Measurements from ENCODE around the gene GFI1. TPM values are rescaled to one million over a fixed set of nuclear protein-coding genes. Genes with fewer than 3 reads are reported as not detected.
A peak's percentile ranks its signal among the peaks of the same experiment; 100 is the strongest.

GFI1 gene
- total and polyA plus RNA-seq, 2 of the 13 experiments (the other 11 are each of a cell fraction or from before 2014, with no cell fraction given): 10.3 to 10.5 TPM

DNA sequence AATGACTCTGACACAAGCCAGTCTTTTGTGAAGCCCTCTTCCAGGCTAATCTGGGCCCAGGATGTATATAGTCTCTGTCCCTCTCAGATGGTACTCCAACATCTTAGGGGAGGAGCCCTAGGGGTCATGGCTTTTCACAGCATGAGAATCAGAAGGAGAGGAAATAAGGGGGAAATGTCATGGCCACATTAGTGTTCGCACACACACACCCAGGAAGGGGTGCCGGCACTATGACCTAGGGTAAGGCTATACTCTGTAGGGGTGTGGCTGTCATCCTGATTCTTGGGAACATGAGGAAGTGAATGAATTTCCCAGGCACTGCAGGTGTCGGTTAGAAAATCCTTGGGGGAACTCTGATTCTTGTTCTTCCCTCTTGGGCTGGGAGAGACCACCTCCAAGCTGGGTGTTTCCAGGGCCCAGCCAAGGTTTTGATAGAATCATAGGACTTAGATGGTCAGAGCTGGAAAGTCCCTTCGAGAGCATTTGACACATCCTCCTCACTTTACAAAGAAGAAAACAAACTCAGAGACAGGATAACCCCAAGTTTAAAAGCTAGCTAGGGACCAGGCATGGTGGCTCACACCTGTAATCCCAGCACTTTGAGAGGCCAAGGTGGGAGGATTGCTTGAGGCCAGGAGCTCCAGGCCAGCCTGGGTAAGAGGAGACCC lies 22.0 kb downstream of the GFI1 start (continued):
- no peak for TF ChIP-seq FOXO1 (CRISPR knock-in tag; IDR thresholded peaks at IDR 0.05)
- no peak for TF ChIP-seq SRF (IDR thresholded peaks at IDR 0.05; ENCODE audit: low read depth, low read length)
- TF ChIP-seq, protein P1, sequence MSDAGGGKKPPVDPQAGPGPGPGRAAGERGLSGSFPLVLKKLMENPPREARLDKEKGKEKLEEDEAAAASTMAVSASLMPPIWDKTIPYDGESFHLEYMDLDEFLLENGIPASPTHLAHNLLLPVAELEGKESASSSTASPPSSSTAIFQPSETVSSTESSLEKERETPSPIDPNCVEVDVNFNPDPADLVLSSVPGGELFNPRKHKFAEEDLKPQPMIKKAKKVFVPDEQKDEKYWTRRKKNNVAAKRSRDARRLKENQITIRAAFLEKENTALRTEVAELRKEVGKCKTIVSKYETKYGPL (CRISPR knock-in tag; IDR thresholded peaks at IDR 0.05): no peak
- no peak for TF ChIP-seq ZNF17 (CRISPR knock-in tag; IDR thresholded peaks at IDR 0.05)

DNA sequence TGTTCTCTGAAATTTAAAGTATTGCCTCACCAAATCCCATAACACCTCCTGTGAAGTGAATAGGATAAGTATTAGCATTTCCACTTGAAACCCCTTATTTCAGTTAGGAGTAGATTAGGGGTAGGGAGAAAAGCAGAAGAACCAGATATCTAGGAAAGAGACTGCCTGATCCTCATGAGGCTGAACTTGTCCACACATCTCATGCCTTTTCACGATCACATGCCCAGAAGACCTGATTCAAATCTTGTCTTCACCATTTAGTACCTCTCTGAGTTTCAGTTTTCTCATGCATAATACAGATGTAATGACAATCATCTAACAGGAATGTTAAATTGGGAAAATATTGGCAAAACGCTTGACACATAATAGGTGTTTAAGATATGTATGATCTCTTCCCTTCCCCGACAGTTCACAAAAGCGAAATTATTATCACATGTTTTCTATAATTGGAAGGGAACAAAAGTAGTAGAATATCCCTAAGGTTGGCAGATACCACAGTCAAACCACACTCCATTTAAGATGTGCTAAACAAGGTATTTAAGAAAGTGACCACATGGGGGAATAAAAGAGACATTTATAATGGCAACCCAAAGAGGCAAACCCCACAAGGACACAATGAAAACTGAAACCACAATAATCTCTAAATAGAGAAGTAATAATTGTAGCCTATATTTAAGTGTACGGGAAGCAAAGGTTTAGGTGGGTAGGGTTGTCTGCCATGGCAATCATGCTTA lies 25.2 kb downstream of the GFI1 start:
- TF ChIP-seq JUN (CRISPR knock-in tag; IDR thresholded peaks at IDR 0.05) (no peak), STAG1 (CRISPR knock-in tag; IDR thresholded peaks at IDR 0.05) (peak; percentile 59), RARG (CRISPR knock-in tag; IDR thresholded peaks at IDR 0.05; ENCODE audit: low read depth) (no peak), RXRB (CRISPR knock-in tag; IDR thresholded peaks at IDR 0.05; ENCODE audit: borderline replicate concordance) (no peak), SIX4 (CRISPR knock-in tag; IDR thresholded peaks at IDR 0.05) (no peak)
- TF ChIP-seq, protein P2, sequence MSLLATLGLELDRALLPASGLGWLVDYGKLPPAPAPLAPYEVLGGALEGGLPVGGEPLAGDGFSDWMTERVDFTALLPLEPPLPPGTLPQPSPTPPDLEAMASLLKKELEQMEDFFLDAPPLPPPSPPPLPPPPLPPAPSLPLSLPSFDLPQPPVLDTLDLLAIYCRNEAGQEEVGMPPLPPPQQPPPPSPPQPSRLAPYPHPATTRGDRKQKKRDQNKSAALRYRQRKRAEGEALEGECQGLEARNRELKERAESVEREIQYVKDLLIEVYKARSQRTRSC (CRISPR knock-in tag; IDR thresholded peaks at IDR 0.05; ENCODE audit: low read depth): no peak
- TF ChIP-seq, protein P3, sequence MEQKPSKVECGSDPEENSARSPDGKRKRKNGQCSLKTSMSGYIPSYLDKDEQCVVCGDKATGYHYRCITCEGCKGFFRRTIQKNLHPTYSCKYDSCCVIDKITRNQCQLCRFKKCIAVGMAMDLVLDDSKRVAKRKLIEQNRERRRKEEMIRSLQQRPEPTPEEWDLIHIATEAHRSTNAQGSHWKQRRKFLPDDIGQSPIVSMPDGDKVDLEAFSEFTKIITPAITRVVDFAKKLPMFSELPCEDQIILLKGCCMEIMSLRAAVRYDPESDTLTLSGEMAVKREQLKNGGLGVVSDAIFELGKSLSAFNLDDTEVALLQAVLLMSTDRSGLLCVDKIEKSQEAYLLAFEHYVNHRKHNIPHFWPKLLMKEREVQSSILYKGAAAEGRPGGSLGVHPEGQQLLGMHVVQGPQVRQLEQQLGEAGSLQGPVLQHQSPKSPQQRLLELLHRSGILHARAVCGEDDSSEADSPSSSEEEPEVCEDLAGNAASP (CRISPR knock-in tag; IDR thresholded peaks at IDR 0.05; ENCODE audit: borderline replicate concordance): no peak
- TF ChIP-seq, protein P4, sequence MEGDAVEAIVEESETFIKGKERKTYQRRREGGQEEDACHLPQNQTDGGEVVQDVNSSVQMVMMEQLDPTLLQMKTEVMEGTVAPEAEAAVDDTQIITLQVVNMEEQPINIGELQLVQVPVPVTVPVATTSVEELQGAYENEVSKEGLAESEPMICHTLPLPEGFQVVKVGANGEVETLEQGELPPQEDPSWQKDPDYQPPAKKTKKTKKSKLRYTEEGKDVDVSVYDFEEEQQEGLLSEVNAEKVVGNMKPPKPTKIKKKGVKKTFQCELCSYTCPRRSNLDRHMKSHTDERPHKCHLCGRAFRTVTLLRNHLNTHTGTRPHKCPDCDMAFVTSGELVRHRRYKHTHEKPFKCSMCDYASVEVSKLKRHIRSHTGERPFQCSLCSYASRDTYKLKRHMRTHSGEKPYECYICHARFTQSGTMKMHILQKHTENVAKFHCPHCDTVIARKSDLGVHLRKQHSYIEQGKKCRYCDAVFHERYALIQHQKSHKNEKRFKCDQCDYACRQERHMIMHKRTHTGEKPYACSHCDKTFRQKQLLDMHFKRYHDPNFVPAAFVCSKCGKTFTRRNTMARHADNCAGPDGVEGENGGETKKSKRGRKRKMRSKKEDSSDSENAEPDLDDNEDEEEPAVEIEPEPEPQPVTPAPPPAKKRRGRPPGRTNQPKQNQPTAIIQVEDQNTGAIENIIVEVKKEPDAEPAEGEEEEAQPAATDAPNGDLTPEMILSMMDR (CRISPR knock-in tag; IDR thresholded peaks at IDR 0.05): 0 out of 2 replicates have a peak, but pooled peaks have one; percentile 22
- Histone ChIP-seq H3K4me1 (ENCODE audit: insufficient read depth, low read length) (0 out of 2 replicates have a peak, but pooled peaks cover 4% of the 10 kb centered on the region), H3K9ac (ENCODE audit: insufficient read depth, low read depth, low read length) (no peak overlapping the region), H3K36me3 (replicated peaks in 1 of 2; ENCODE audit: control insufficient read depth in 1 of 2, insufficient read depth in 2 of 2, low read length in 2 of 2) (no peaks in the 10 kb centered on the region), H3K9me3 (ENCODE audit: low read length) (no peaks in the 10 kb centered on the region), H3K79me2 (ENCODE audit: insufficient read depth, low read length) (no peaks in the 10 kb centered on the region), H3K4me2 (ENCODE audit: low read depth, low read length) (no peak overlapping the region), H3K4me3 (replicated peaks in 1 of 3; ENCODE audit: insufficient read depth in 1 of 3, low read depth in 2 of 3, low read length in 3 of 3) (no peak overlapping the region), H3K27ac (ENCODE audit: extremely low read length, insufficient read depth, low read length) (no peak overlapping the region), H3K27me3 (ENCODE audit: control insufficient read depth in 1 of 2, insufficient read depth in 2 of 2, low read length in 2 of 2) (no peaks in the 10 kb centered on the region; a peak in 1 of 5 replicates), H2AFZ (ENCODE audit: low read length) (no peak overlapping the region), H4K20me1 (ENCODE audit: insufficient read depth, low read length) (no peaks in the 10 kb centered on the region)
- ATAC-seq (peak; percentile 69), FAIRE-seq (no peak), DNase-seq (ENCODE audit: low spot score) (peak; percentile 15)
- CTCF ChIA-PET (ENCODE audit: low intra/inter-chr PET ratio, low total read pairs): no interaction called here
- POLR2A ChIA-PET: no interaction called here
- 32% methylated on average over 5 of the region's 5 CpGs for WGBS (ENCODE audit: low lambda C conversion rate)
- no TSS peak for BruUV-seq (replicated peaks)
- in situ Hi-C loops (cut with HindIII; ENCODE audit: extremely low pct_ligation_motif_present, low pct_unique_long_range_greater_than_20kb): no loop called here
- intact Hi-C loops (cut with micrococcal nuclease; ENCODE audit: unreplicated experiment): loop anchor here (1.0 kb wide), 2 partner anchors 139 to 162 kb away; no protein-coding TSS in a partner anchor

All from HepG2 (cell line).